NCI-H345 (cell line): ENCODE measurements around the gene LIG1.
A peak's percentile ranks its signal among the peaks of the same experiment; 100 is the strongest.

Experiments used
- DNase-seq: peaks from one replicate; lab custom pipeline; 2025; lab: John Stamatoyannopoulos, UW

Gene LIG1

GRCh38 chr19:48181505-48181904, 11.4 kb upstream of the LIG1 start:
- DNase-seq: no peak

- no peak for DNase-seq
These were observed 6.1 kb upstream of the LIG1 start for GRCh38 chr19:48176226-48176625.

GRCh38 chr19:48175578-48175977, 5.4 kb upstream of the LIG1 start:
- no peak for DNase-seq

- DNase-seq: no peak
These were observed 4.4 kb upstream of the LIG1 start for GRCh38 chr19:48174445-48175030.

- DNase-seq: no peak
These were observed 1.6 kb upstream of the LIG1 start for GRCh38 chr19:48171710-48172109.

- DNase-seq: no peak
These were observed 738 bp upstream of the LIG1 start for GRCh38 chr19:48170817-48171347.

- DNase-seq: peak; percentile 79
These were observed 586 bp downstream of the LIG1 start for GRCh38 chr19:48169578-48169938.

- no peak for DNase-seq
These were observed 1.5 kb downstream of the LIG1 start for GRCh38 chr19:48168689-48169088.

GRCh38 chr19:48158210-48158790, 11.8 kb downstream of the LIG1 start:
- DNase-seq: no peak

- no peak for DNase-seq
These were observed 16.1 kb downstream of the LIG1 start for GRCh38 chr19:48154003-48154402.

GRCh38 chr19:48152551-48152950, 17.6 kb downstream of the LIG1 start:
- DNase-seq: peak; percentile 7

- no peak for DNase-seq
These were observed 20.7 kb downstream of the LIG1 start for GRCh38 chr19:48149430-48149829.

- DNase-seq: no peak
These were observed 21.6 kb downstream of the LIG1 start for GRCh38 chr19:48148576-48148975.

GRCh38 chr19:48147597-48148175, 22.5 kb downstream of the LIG1 start:
- DNase-seq: no peak

- DNase-seq: no peak
These were observed 31.1 kb downstream of the LIG1 start for GRCh38 chr19:48139053-48139452.

GRCh38 chr19:48137411-48137810, 32.7 kb downstream of the LIG1 start:
- no peak for DNase-seq

GRCh38 chr19:48136547-48136946, 33.6 kb downstream of the LIG1 start:
- DNase-seq: no peak

GRCh38 chr19:48135411-48135810, 34.7 kb downstream of the LIG1 start:
- no peak for DNase-seq

GRCh38 chr19:48133094-48133493, 37.0 kb downstream of the LIG1 start:
- no peak for DNase-seq

- no peak for DNase-seq
These were observed 42.6 kb downstream of the LIG1 start for GRCh38 chr19:48127561-48127960.

- no peak for DNase-seq
These were observed 46.1 kb downstream of the LIG1 start for GRCh38 chr19:48123907-48124651.

- DNase-seq: no peak
These were observed 47.7 kb downstream of the LIG1 start for GRCh38 chr19:48122421-48122820.

- no peak for DNase-seq
These were observed 48.2 kb downstream of the LIG1 start for GRCh38 chr19:48121909-48122371.
